ENCODE results near the gene SLC13A3. TPM values are rescaled to one million over a fixed set of nuclear protein-coding genes. Genes with fewer than 3 reads are reported as not detected.

Gene SLC13A3
- total RNA-seq, 2 donors from 2014 or later: 0.37 to 1.5 TPM

GRCh38 chr20:46671866-46672542 is 20.7 kb upstream of the SLC13A3 start:
- no peak for TF ChIP-seq CTCF (IDR thresholded peaks at IDR 0.05)
- peaks cover 0 to 18% of the 10 kb centered on the region in 2 donors for H3K9me3 ChIP-seq
- H3K36me3 ChIP-seq: no peaks in the 10 kb centered on the region
- H3K27me3 ChIP-seq: no peaks in the 10 kb centered on the region
- no peak overlapping the region for H3K27ac ChIP-seq
- H3K4me1 ChIP-seq: no peaks in the 10 kb centered on the region
- no peak overlapping the region for H3K4me3 ChIP-seq
- DNase-seq (ENCODE audit: low spot score): no peak

GRCh38 chr20:46670585-46671584 is 19.6 kb upstream of the SLC13A3 start:
- TF ChIP-seq CTCF (IDR thresholded peaks at IDR 0.05): no peak
- H3K36me3 ChIP-seq: no peaks in the 10 kb centered on the region
- DNase-seq (ENCODE audit: low spot score): no peak
- no peak overlapping the region for H3K4me3 ChIP-seq
- H3K27ac ChIP-seq: no peak overlapping the region
- H3K9me3 ChIP-seq: peaks cover 0 to 18% of the 10 kb centered on the region in 2 donors
- H3K27me3 ChIP-seq: no peaks in the 10 kb centered on the region
- H3K4me1 ChIP-seq: no peaks in the 10 kb centered on the region

- Histone ChIP-seq H3K27ac (no peak overlapping the region), H3K4me1 (no peaks in the 10 kb centered on the region), H3K27me3 (no peaks in the 10 kb centered on the region), H3K4me3 (no peak overlapping the region), H3K36me3 (no peaks in the 10 kb centered on the region), H3K9me3 (peaks cover 0 to 18% of the 10 kb centered on the region in 2 donors)
- DNase-seq (ENCODE audit: low spot score): no peak
- no peak for TF ChIP-seq CTCF (IDR thresholded peaks at IDR 0.05)
Measured at GRCh38 chr20:46670228-46670584, 18.9 kb upstream of the SLC13A3 start.

GRCh38 chr20:46666818-46667515 is 15.7 kb upstream of the SLC13A3 start:
- H3K27me3 ChIP-seq: no peaks in the 10 kb centered on the region
- no peak for TF ChIP-seq CTCF (IDR thresholded peaks at IDR 0.05)
- no peak overlapping the region for H3K27ac ChIP-seq
- H3K4me3 ChIP-seq: no peak overlapping the region
- no peaks in the 10 kb centered on the region for H3K36me3 ChIP-seq
- peaks cover 0 to 18% of the 10 kb centered on the region in 2 donors for H3K9me3 ChIP-seq
- no peak for DNase-seq (ENCODE audit: low spot score)
- H3K4me1 ChIP-seq: no peaks in the 10 kb centered on the region

GRCh38 chr20:46666306-46666705 is 15.0 kb upstream of the SLC13A3 start:
- no peak for DNase-seq (ENCODE audit: low spot score)
- H3K27ac ChIP-seq: no peak overlapping the region
- no peaks in the 10 kb centered on the region for H3K27me3 ChIP-seq
- no peak for TF ChIP-seq CTCF (IDR thresholded peaks at IDR 0.05)
- no peak overlapping the region for H3K4me3 ChIP-seq
- no peaks in the 10 kb centered on the region for H3K4me1 ChIP-seq
- H3K36me3 ChIP-seq: no peaks in the 10 kb centered on the region
- peaks cover 0 to 15% of the 10 kb centered on the region in 2 donors for H3K9me3 ChIP-seq
